ENCODE results near the gene SLC6A18.

SLC6A18 gene

GRCh38 chr5:1292846-1293415, 67.8 kb downstream of the SLC6A18 start:
- DNase-seq (ENCODE audit: low read depth) = no peak

GRCh38 chr5:1293416-1294205, 68.4 kb downstream of the SLC6A18 start:
- no peak for DNase-seq (ENCODE audit: low read depth)

DNA sequence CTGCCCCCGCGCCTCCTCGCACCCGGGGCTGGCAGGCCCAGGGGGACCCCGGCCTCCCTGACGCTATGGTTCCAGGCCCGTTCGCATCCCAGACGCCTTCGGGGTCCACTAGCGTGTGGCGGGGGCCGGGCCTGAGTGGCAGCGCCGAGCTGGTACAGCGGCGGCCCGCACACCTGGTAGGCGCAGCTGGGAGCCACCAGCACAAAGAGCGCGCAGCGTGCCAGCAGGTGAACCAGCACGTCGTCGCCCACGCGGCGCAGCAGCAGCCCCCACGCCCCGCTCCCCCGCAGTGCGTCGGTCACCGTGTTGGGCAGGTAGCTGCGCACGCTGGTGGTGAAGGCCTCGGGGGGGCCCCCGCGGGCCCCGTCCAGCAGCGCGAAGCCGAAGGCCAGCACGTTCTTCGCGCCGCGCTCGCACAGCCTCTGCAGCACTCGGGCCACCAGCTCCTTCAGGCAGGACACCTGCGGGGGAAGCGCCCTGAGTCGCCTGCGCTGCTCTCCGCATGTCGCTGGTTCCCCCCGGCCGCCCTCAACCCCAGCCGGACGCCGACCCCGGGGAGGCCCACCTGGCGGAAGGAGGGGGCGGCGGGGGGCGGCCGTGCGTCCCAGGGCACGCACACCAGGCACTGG, 69.1 kb downstream of the SLC6A18 start:
- DNase-seq (ENCODE audit: low read depth) = no peak

- no peak for DNase-seq (ENCODE audit: low read depth)
These were observed 69.9 kb downstream of the SLC6A18 start, which contains the start of gene TERT for GRCh38 chr5:1294835-1295649. TERT (minus strand) TSS chr5:1295068; CDS start chr5:1294989, 79 bp downstream.

GRCh38 chr5:1295650-1296037, 70.5 kb downstream of the SLC6A18 start:
- DNase-seq (ENCODE audit: low read depth) = no peak
